Breast epithelium (tissue), 4 donors: Measurements from ENCODE around the gene ENDOD1. TPM values are rescaled to one million over a fixed set of nuclear protein-coding genes. Genes with fewer than 3 reads are reported as not detected.
A peak's percentile ranks its signal among the peaks of the same experiment; 100 is the strongest.

ENCODE experiments used
- DNase-seq, 2 donors: peaks; one replicate each; pipeline ENCODE4 v3.0.0-alpha.2; 2019; ENCODE audit warnings: low spot score in 2 of 2
- H3K27ac ChIP-seq, 2 donors: fragments of 200-600 bp; sonication (generic) in 1 of 2; one replicate each; pipeline ENCODE4 v1.5.1; 2016 to 2019; ENCODE audit warnings: mild to moderate bottlenecking in 1 of 2
- H3K27me3 ChIP-seq, 2 donors: fragments of 200-600 bp; sonication (generic) in 1 of 2; one replicate each; pipeline versions ENCODE4 v1.5.1 to v1.6.0; 2017 to 2019; ENCODE audit warnings: control low read depth in 1 of 2, mild to moderate bottlenecking in 1 of 2
- H3K36me3 ChIP-seq: fragments of 200-600 bp; one replicate; pipeline ENCODE4 v1.5.1; 2019
- H3K4me1 ChIP-seq, 2 donors: fragments of 200-600 bp; sonication (generic); one replicate each; pipeline ENCODE4 v1.5.1; 2016 to 2019; ENCODE audit warnings: control low read depth in 1 of 2
- H3K4me3 ChIP-seq, 3 donors: fragments of 200-600 bp; sonication (generic); 1 replicate in 2 of 3; 2 replicates in 1 of 3; pipeline ENCODE4 v1.5.1; 2016 to 2019; ENCODE audit warnings: mild to moderate bottlenecking in 3 of 3, moderate library complexity in 2 of 3
- H3K9me3 ChIP-seq, 2 donors: fragments of 200-600 bp; sonication (generic) in 1 of 2; one replicate each; pipeline ENCODE4 v1.5.1; 2016 to 2019; ENCODE audit warnings: control low read depth in 1 of 2
- CTCF ChIP-seq, 3 donors: fragments of 450-650 bp; IDR thresholded peaks; one replicate each; pipeline ENCODE4 v1.5.1; 2016 to 2017; ENCODE audit warnings: antibody characterized with exemption in 3 of 3, mild to moderate bottlenecking in 3 of 3, moderate library complexity in 3 of 3
- POLR2A ChIP-seq: fragments of 450-650 bp; IDR thresholded peaks from one replicate; pipeline ENCODE4 v1.6.1; 2016; ENCODE audit warnings: antibody characterized with exemption, mild to moderate bottlenecking, moderate library complexity
- POLR2AphosphoS5 ChIP-seq, 3 donors: sonication (generic); formaldehyde crosslinking; IDR thresholded peaks; one replicate each; pipeline ENCODE4 v1.6.1; 2017; ENCODE audit warnings: antibody characterized with exemption in 3 of 3
- intact Hi-C: fragments of 100-400 bp; cut with DNase I; formaldehyde crosslinking; loops from one replicate; pipeline ENCODE4 v1.15.1; 2023; ENCODE audit warnings: low total_unique reads
- total RNA-seq, 3 donors: library from RNA; depleted of rRNA; stranded (reverse); fragments of >200 nt; gene quantifications; one replicate each; pipeline ENCODE4 v1.1.0, GENCODE V29; 2016

Gene ENDOD1
- total RNA-seq, 3 donors from 2014 or later: 19.7 to 49.8 (median 48.7) TPM

GRCh38 chr11:95143106-95143681 lies 53.5 kb downstream of the ENDOD1 start:
- Histone ChIP-seq H3K27ac (no peak overlapping the region), H3K27me3 (no peaks in the 10 kb centered on the region), H3K4me3 (no peak overlapping the region), H3K36me3 (no peaks in the 10 kb centered on the region), H3K9me3 (no peaks in the 10 kb centered on the region), H3K4me1 (no peaks in the 10 kb centered on the region)
- DNase-seq: no peak
- TF ChIP-seq CTCF (IDR thresholded peaks at IDR 0.05): no peak
- no peak for TF ChIP-seq POLR2A
- no peak for TF ChIP-seq POLR2AphosphoS5 (IDR thresholded peaks at IDR 0.05)
- intact Hi-C loops: no loop called here

- Histone ChIP-seq H3K4me1 (peaks cover 3 to 5% of the 10 kb centered on the region in 2 donors), H3K36me3 (no peaks in the 10 kb centered on the region), H3K4me3 (no peak overlapping the region), H3K27ac (no peak overlapping the region), H3K9me3 (no peaks in the 10 kb centered on the region), H3K27me3 (no peaks in the 10 kb centered on the region)
- DNase-seq: no peak
- TF ChIP-seq POLR2A: no peak
- no peak for TF ChIP-seq POLR2AphosphoS5 (IDR thresholded peaks at IDR 0.05)
- TF ChIP-seq CTCF (IDR thresholded peaks at IDR 0.05): no peak
- intact Hi-C loops: loop anchor here (5.0 kb wide), 1 partner anchor 828 kb away; no protein-coding TSS in a partner anchor
Measured at GRCh38 chr11:95144313-95145235, 54.9 kb downstream of the ENDOD1 start.

GRCh38 chr11:95145430-95146060 lies 55.9 kb downstream of the ENDOD1 start:
- intact Hi-C loops: loop anchor here (5.0 kb wide), 1 partner anchor 827 kb away; no protein-coding TSS in a partner anchor

GRCh38 chr11:95147364-95147905 lies 57.8 kb downstream of the ENDOD1 start:
- Histone ChIP-seq H3K27ac (peak overlapping the region; percentile 14 to 29), H3K9me3 (no peaks in the 10 kb centered on the region), H3K36me3 (no peaks in the 10 kb centered on the region), H3K4me3 (no peak overlapping the region), H3K27me3 (no peaks in the 10 kb centered on the region), H3K4me1 (peaks cover 3 to 9% of the 10 kb centered on the region in 2 donors)
- TF ChIP-seq POLR2A (no peak), POLR2AphosphoS5 (IDR thresholded peaks at IDR 0.05) (peak in 1 of 3 donors; percentile 37)
- DNase-seq: no peak
- intact Hi-C loops: loop anchor here (5.0 kb wide), 1 partner anchor 825 kb away; no protein-coding TSS in a partner anchor

More at GRCh38 chr11:95145430-95146060, 55.9 kb downstream of the ENDOD1 start:
- DNase-seq: no peak
- Histone ChIP-seq H3K9me3 (no peaks in the 10 kb centered on the region), H3K36me3 (no peaks in the 10 kb centered on the region), H3K27me3 (no peaks in the 10 kb centered on the region), H3K27ac (no peak overlapping the region), H3K4me3 (no peak overlapping the region), H3K4me1 (peaks cover 3 to 5% of the 10 kb centered on the region in 2 donors)
- TF ChIP-seq CTCF (IDR thresholded peaks at IDR 0.05) (no peak), POLR2AphosphoS5 (IDR thresholded peaks at IDR 0.05) (no peak), POLR2A (no peak)

- H3K27ac ChIP-seq: peak overlapping the region; percentile 44 to 99
- no peak for TF ChIP-seq POLR2A
- no peak for TF ChIP-seq POLR2AphosphoS5 (IDR thresholded peaks at IDR 0.05)
- TF ChIP-seq CTCF (IDR thresholded peaks at IDR 0.05): no peak
- no peak overlapping the region for H3K4me3 ChIP-seq
- no peaks in the 10 kb centered on the region for H3K9me3 ChIP-seq
- no peaks in the 10 kb centered on the region for H3K36me3 ChIP-seq
- H3K4me1 ChIP-seq: peaks cover 3 to 9% of the 10 kb centered on the region in 2 donors
- DNase-seq: no peak
- no peaks in the 10 kb centered on the region for H3K27me3 ChIP-seq
- intact Hi-C loops: loop anchor here (5.0 kb wide), 1 partner anchor 824 kb away; no protein-coding TSS in a partner anchor
Measured at GRCh38 chr11:95148406-95148805, 58.8 kb downstream of the ENDOD1 start.
